ENCODE measurements around the gene NAB1. TPM values are rescaled to one million over a fixed set of nuclear protein-coding genes. Genes with fewer than 3 reads are reported as not detected.

The NAB1 gene
- polyA plus RNA-seq, 1 donor from 2014 or later, result 49.8 TPM

- TF ChIP-seq SMC3 (conservative IDR thresholded peaks at IDR 0.05; ENCODE audit: poor library complexity), result no peak
- no peak for TF ChIP-seq TAF1 (IDR thresholded peaks at IDR 0.05; ENCODE audit: low read depth)
- TF ChIP-seq CTCF (IDR thresholded peaks at IDR 0.05; ENCODE audit: poor library complexity, severe bottlenecking), result no peak
- no peak for TF ChIP-seq RAD21 (conservative IDR thresholded peaks at IDR 0.05)
- no peak for TF ChIP-seq POLR2AphosphoS5 (IDR thresholded peaks at IDR 0.05)
- no peak for TF ChIP-seq REST (IDR thresholded peaks at IDR 0.05; ENCODE audit: borderline replicate concordance)
- no peak for TF ChIP-seq EZH2 (IDR thresholded peaks at IDR 0.05; ENCODE audit: borderline replicate concordance, insufficient read depth, low read length, poor library complexity, severe bottlenecking)
- no peak for TF ChIP-seq EP300 (conservative IDR thresholded peaks at IDR 0.05; ENCODE audit: poor library complexity, severe bottlenecking)
- no peak for TF ChIP-seq MXI1 (conservative IDR thresholded peaks at IDR 0.05; ENCODE audit: poor library complexity, severe bottlenecking)
- no peaks in the 10 kb centered on the region for H3K9me2 ChIP-seq (ENCODE audit: insufficient read depth, low read length)
- no peaks in the 10 kb centered on the region for H3K36me3 ChIP-seq (ENCODE audit: insufficient read depth, low read length)
- H2AFZ ChIP-seq (ENCODE audit: low read depth, low read length), result no peak overlapping the region
- no peaks in the 10 kb centered on the region for H4K20me1 ChIP-seq (ENCODE audit: insufficient read depth)
- no peak overlapping the region for H3K27ac ChIP-seq (ENCODE audit: low read length)
- H3F3A ChIP-seq (ENCODE audit: insufficient read depth, low read length, poor library complexity, severe bottlenecking), result no peaks in the 10 kb centered on the region
- no peaks in the 10 kb centered on the region for H3K9me3 ChIP-seq (ENCODE audit: low read length)
- no peak overlapping the region for H3K4me3 ChIP-seq (ENCODE audit: low read length)
- no peak overlapping the region for H3K4me2 ChIP-seq (ENCODE audit: low read length)
- H3K27me3 ChIP-seq (ENCODE audit: insufficient read depth, low read depth, low read length), result no peaks in the 10 kb centered on the region
- no peak overlapping the region for H3K9ac ChIP-seq (ENCODE audit: low read length)
- H3K79me2 ChIP-seq (replicated peaks; ENCODE audit: insufficient read depth, low read length), result no peaks in the 10 kb centered on the region
Observed at GRCh38 chr2:190634381-190634780, 14.5 kb upstream of the NAB1 start.

- Histone ChIP-seq H3K9me2 (ENCODE audit: insufficient read depth, low read length) (no peaks in the 10 kb centered on the region), H3K4me3 (ENCODE audit: low read length) (no peak overlapping the region), H4K20me1 (ENCODE audit: insufficient read depth) (no peaks in the 10 kb centered on the region), H3F3A (ENCODE audit: insufficient read depth, low read length, poor library complexity, severe bottlenecking) (no peaks in the 10 kb centered on the region), H3K9me3 (ENCODE audit: low read length) (no peaks in the 10 kb centered on the region), H3K27ac (ENCODE audit: low read length) (no peak overlapping the region), H2AFZ (ENCODE audit: low read depth, low read length) (no peak overlapping the region), H3K36me3 (ENCODE audit: insufficient read depth, low read length) (no peaks in the 10 kb centered on the region), H3K27me3 (ENCODE audit: insufficient read depth, low read depth, low read length) (no peaks in the 10 kb centered on the region), H3K4me2 (ENCODE audit: low read length) (no peak overlapping the region), H3K79me2 (replicated peaks; ENCODE audit: insufficient read depth, low read length) (no peaks in the 10 kb centered on the region), H3K9ac (ENCODE audit: low read length) (no peak overlapping the region)
- TF ChIP-seq EZH2 (IDR thresholded peaks at IDR 0.05; ENCODE audit: borderline replicate concordance, insufficient read depth, low read length, poor library complexity, severe bottlenecking) (no peak), MXI1 (conservative IDR thresholded peaks at IDR 0.05; ENCODE audit: poor library complexity, severe bottlenecking) (no peak), CTCF (IDR thresholded peaks at IDR 0.05; ENCODE audit: poor library complexity, severe bottlenecking) (no peak), EP300 (conservative IDR thresholded peaks at IDR 0.05; ENCODE audit: poor library complexity, severe bottlenecking) (no peak), TAF1 (IDR thresholded peaks at IDR 0.05; ENCODE audit: low read depth) (no peak), RAD21 (conservative IDR thresholded peaks at IDR 0.05) (no peak), POLR2AphosphoS5 (IDR thresholded peaks at IDR 0.05) (no peak), SMC3 (conservative IDR thresholded peaks at IDR 0.05; ENCODE audit: poor library complexity) (no peak), REST (IDR thresholded peaks at IDR 0.05; ENCODE audit: borderline replicate concordance) (no peak)
Observed at GRCh38 chr2:190635781-190636180, 13.1 kb upstream of the NAB1 start.
